Vagina (tissue), 2 donors: Measurements from ENCODE around the gene LIN37.

Experiments used
- CTCF ChIP-seq, 3 experiments: fragments of 450-650 bp in 2 of 3; fragments of 200-600 bp in 1 of 3; sonication (generic) in 1 of 3; IDR thresholded peaks; one replicate each; pipeline ENCODE4 v1.5.1; 2017 to 2019; ENCODE audit warnings: antibody characterized with exemption in 3 of 3, mild to moderate bottlenecking in 2 of 3, moderate library complexity in 2 of 3
- POLR2A ChIP-seq, 2 donors: fragments of 450-650 bp; IDR thresholded peaks; one replicate each; pipeline ENCODE4 v1.6.1; 2017; ENCODE audit warnings: antibody characterized with exemption in 2 of 2, mild to moderate bottlenecking in 2 of 2, moderate library complexity in 2 of 2
- POLR2AphosphoS5 ChIP-seq, 2 donors: sonication (generic); formaldehyde crosslinking; IDR thresholded peaks; one replicate each; pipeline ENCODE4 v1.9.0; 2017; ENCODE audit warnings: antibody characterized with exemption in 2 of 2, mild to moderate bottlenecking in 2 of 2, low read depth in 1 of 2; ENCODE audit not compliant: insufficient read depth in 1 of 2

- TF ChIP-seq POLR2A (IDR thresholded peaks at IDR 0.05) (no peak), CTCF (IDR thresholded peaks at IDR 0.05) (no peak), POLR2AphosphoS5 (IDR thresholded peaks at IDR 0.05; ENCODE audit: insufficient read depth in 1 of 2, low read depth in 1 of 2) (no peak)
Measured at GRCh38 chr19:35767288-35768081, 19.1 kb downstream of the LIN37 start.
